HG03139 (cell line): ENCODE data around the gene GNG12.

Experiments used
- ATAC-seq: cut with Tn5 transposase; IDR thresholded peaks from one replicate; pipeline ENCODE4 v1.9.1; 2021; ENCODE audit not compliant: unreplicated experiment

Gene GNG12

GRCh38 chr1:67843331-67843730 lies 10.1 kb upstream of the GNG12 start:
- ATAC-seq: no peak

GRCh38 chr1:67840449-67840848 lies 7.2 kb upstream of the GNG12 start:
- no peak for ATAC-seq

- no peak for ATAC-seq
These were observed 6.6 kb upstream of the GNG12 start for GRCh38 chr1:67839826-67840225.

GRCh38 chr1:67838180-67838910 lies 5.1 kb upstream of the GNG12 start:
- no peak for ATAC-seq

GRCh38 chr1:67836769-67837168 lies 3.5 kb upstream of the GNG12 start:
- no peak for ATAC-seq

- ATAC-seq: no peak
These were observed 2.6 kb upstream of the GNG12 start for GRCh38 chr1:67835663-67836452.

- no peak for ATAC-seq
These were observed 1.1 kb upstream of the GNG12 start for GRCh38 chr1:67834246-67834877.

GRCh38 chr1:67833602-67833940 lies 304 bp upstream of the GNG12 start:
- ATAC-seq: no peak

GRCh38 chr1:67831850-67832513 lies 1.3 kb downstream of the GNG12 start:
- no peak for ATAC-seq

- ATAC-seq: no peak
These were observed 2.1 kb downstream of the GNG12 start for GRCh38 chr1:67830928-67831830.

GRCh38 chr1:67830226-67830625 lies 3.0 kb downstream of the GNG12 start:
- ATAC-seq: no peak

GRCh38 chr1:67827688-67828087 lies 5.6 kb downstream of the GNG12 start:
- no peak for ATAC-seq

- no peak for ATAC-seq
These were observed 7.7 kb downstream of the GNG12 start for GRCh38 chr1:67825591-67825990.

GRCh38 chr1:67824766-67825165 lies 8.5 kb downstream of the GNG12 start:
- ATAC-seq: no peak

- no peak for ATAC-seq
These were observed 9.7 kb downstream of the GNG12 start for GRCh38 chr1:67823615-67824014.

GRCh38 chr1:67821263-67821662 lies 12.0 kb downstream of the GNG12 start:
- ATAC-seq: no peak

GRCh38 chr1:67818725-67819301 lies 14.5 kb downstream of the GNG12 start:
- no peak for ATAC-seq

GRCh38 chr1:67818162-67818561 lies 15.1 kb downstream of the GNG12 start:
- ATAC-seq: no peak

GRCh38 chr1:67817319-67817718 lies 15.9 kb downstream of the GNG12 start:
- no peak for ATAC-seq

- ATAC-seq: no peak
These were observed 16.8 kb downstream of the GNG12 start for GRCh38 chr1:67816506-67816905.
